Esophagus squamous epithelium (tissue), 4 donors: ENCODE data around the gene MEF2C.

Source experiments
- CTCF ChIP-seq, 6 experiments: fragments of 450-650 bp in 4 of 6; fragments of 200-600 bp in 2 of 6; sonication (generic) in 2 of 6; IDR thresholded peaks; one replicate each; pipeline ENCODE4 v1.5.1; 2016 to 2019; ENCODE audit warnings: antibody characterized with exemption in 6 of 6, mild to moderate bottlenecking in 4 of 6, moderate library complexity in 4 of 6
- POLR2A ChIP-seq, 4 donors: fragments of 450-650 bp; IDR thresholded peaks; one replicate each; pipeline ENCODE4 v1.6.1; 2017; ENCODE audit warnings: antibody characterized with exemption in 4 of 4, mild to moderate bottlenecking in 4 of 4, moderate library complexity in 3 of 4

GRCh38 chr5:88883836-88884607 is 1.0 kb upstream of the MEF2C start:
- TF ChIP-seq POLR2A (IDR thresholded peaks at IDR 0.05) (peak in 2 of 4 donors; percentile 53 to 66), CTCF (IDR thresholded peaks at IDR 0.05) (no peak)
